ENCODE results near the gene LRRC36.

Gene LRRC36

GRCh38 chr16:67391424-67392300, 65.0 kb downstream of the LRRC36 start:
- DNase-seq (ENCODE audit: low read depth), result no peak

- no peak for DNase-seq (ENCODE audit: low read depth)
These were observed 65.9 kb downstream of the LRRC36 start for GRCh38 chr16:67392301-67393059.

DNA sequence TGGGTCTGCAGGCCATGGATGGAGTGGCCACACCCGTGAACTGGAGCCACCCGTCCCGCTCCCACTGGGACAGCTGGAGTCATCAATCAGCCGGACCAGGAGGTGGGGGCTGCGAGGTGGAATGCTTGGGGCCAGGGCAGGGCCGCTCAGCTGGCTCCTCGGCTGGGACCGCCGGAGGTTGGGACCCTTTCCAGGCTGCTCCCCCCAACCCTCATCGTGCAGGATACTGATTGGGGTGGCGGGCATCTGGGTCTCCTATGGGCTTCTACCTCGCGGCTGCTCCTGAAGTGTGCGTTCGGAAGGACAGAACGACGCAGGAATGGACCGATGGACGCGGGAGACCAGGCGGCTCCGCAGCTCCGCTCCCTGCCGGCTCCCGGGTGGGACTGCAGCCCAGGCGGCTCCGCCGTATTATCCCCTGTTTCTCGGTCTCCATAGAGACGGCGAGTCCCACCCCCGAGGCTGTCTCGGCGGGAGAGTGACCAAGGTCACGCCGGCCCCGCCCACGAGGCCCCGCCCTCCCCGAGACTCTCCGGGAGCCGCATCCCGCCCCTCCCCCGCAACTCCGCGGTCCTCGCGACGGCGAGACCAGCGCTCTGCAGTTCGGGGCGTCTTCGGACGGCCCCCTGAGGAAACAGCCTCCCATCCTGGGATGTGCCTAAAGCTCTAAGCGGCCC, 66.6 kb downstream of the LRRC36 start, which contains the start of gene TPPP3:
TPPP3 (minus strand) TSS at position 388 of the 677 bp plus-strand sequence. CDS start 2,387 bp downstream, outside the sequence.
- no peak for DNase-seq (ENCODE audit: low read depth)

DNA sequence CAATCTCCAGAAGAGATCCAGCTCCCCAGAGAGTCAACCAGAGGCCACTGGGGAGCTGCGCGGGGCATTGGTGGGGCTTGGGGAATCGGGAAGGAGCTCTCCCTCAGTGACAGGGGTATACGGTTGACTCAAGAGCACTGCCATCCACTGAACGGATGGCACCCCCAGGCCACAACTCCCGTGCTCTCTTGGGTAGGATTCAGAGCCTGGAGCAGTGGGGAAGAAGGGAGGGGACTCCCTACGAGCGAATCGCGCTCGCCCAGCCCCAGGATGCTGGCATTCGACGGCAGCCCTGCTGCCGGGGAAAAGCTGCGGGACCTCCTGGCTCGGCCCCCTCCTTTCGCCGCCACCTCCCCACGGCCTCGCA, 67.2 kb downstream of the LRRC36 start:
- no peak for DNase-seq (ENCODE audit: low read depth)

GRCh38 chr16:67394155-67395104, 67.8 kb downstream of the LRRC36 start:
- no peak for DNase-seq (ENCODE audit: low read depth)

- DNase-seq (ENCODE audit: low read depth), result no peak
These were observed 68.5 kb downstream of the LRRC36 start for GRCh38 chr16:67395105-67395457.

DNA sequence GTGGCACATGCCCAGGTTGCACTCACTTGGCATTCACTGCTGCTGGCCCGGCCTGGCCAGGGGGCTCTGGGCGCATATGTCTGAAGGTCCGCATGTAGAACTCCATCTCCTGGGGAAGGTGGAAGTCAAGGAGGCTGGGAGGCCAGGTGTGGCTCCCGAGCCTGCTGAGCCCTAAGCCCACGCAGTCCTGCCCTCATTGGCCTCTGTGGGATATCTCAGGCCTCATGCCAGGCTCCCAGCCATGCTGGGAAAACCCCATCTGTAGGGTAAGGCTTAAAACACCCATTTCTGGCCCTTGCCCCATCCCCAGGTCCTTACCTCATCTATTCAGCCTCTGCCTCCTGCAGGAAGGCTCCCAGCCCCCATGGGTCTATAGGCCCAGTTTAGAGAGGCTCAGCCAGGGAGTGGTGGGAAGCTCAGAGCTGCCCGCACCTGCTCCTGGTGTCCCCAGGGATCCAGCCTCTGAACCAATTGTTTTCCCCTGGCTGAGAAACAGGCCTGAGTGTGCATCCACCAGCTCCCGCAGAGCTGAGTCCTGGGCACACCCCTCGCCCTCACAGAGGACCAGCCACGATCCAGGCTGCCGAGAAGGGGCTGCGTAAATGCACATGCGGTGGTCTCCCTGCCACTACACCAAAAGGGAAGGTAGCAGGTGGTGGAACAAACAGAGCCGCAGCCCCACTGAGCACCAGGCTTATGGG, 69.0 kb downstream of the LRRC36 start:
- DNase-seq (ENCODE audit: low read depth), result no peak

- no peak for DNase-seq (ENCODE audit: low read depth)
These were observed 69.8 kb downstream of the LRRC36 start for GRCh38 chr16:67396159-67397035.

- DNase-seq (ENCODE audit: low read depth), result no peak
These were observed 70.6 kb downstream of the LRRC36 start for GRCh38 chr16:67397036-67397801.

- DNase-seq (ENCODE audit: low read depth), result no peak
These were observed 71.4 kb downstream of the LRRC36 start for GRCh38 chr16:67397812-67398545.

- no peak for DNase-seq (ENCODE audit: low read depth)
These were observed 72.1 kb downstream of the LRRC36 start for GRCh38 chr16:67398546-67399217.

DNA sequence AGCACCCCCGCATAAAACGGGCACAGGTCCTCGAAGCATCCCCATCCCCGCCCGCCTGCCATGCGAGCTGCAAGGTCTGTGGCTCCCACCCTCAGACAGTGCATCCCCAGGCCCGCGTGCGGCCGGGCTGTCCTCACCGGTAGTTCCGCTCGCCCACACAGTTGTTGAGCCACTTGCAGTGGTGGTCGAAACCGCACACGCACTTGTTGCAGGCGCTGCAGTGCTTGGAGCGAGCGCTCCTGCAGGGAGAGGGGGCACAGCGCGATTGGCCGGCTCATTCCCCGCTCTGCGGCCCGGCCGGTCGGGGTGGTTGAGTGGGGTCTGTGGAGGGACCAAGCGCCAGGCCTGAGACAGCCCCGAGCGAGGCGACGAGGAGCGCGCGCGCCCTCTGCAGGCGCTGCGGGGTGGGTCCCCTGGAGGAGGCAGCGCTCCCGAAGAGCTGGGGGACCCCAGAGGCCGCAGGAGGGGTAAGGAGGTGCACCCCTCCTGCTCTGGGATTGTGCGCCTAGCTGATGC, 72.7 kb downstream of the LRRC36 start:
- DNase-seq (ENCODE audit: low read depth), result no peak

- no peak for DNase-seq (ENCODE audit: low read depth)
These were observed 73.4 kb downstream of the LRRC36 start for GRCh38 chr16:67399749-67400704.

GRCh38 chr16:67400901-67401300, 74.3 kb downstream of the LRRC36 start:
- DNase-seq (ENCODE audit: low read depth), result no peak

DNA sequence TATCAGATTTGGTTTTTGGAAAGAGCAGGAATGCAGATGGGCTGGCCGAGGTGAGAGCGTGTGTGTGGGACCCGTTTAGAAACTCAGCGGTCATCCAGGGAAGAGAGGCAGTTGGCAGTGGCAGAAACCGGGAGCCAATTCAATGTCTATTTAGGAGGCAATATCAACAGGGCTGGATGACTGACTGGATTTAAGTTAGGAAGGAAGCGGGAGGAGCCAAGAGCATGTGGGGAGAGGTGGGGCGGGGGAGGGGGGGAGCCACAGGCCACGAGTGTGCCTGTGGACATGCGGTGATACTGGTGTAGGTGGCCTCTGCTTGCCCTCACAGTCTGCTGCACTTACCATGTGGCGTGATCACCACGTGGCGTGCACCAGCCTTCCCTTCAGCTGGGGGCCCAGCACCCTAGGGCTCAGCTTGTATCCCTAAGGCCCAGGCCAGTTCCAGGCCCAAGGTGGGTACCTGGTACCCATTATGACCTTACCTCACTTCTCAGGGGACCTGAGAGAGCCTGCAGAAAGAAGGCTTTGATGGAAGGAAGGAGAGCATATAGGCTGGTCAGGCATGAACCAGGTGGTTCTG, 77.5 kb downstream of the LRRC36 start:
- DNase-seq (ENCODE audit: low read depth), result no peak

GRCh38 chr16:67404740-67405226, 78.2 kb downstream of the LRRC36 start:
- DNase-seq (ENCODE audit: low read depth), result no peak
